Heart right ventricle (tissue), 16 donors: Measurements from ENCODE around the gene HEXA. TPM values are rescaled to one million over a fixed set of nuclear protein-coding genes. Genes with fewer than 3 reads are reported as not detected.
"Not testable (repeated sequence)": the region's sequence is repeated elsewhere in the genome, so short reads cannot be mapped to it uniquely, and the experiment has no call there.

Source experiments
- ATAC-seq, 8 donors: fragments of 200-7000 bp; cut with Tn5 transposase; one replicate each; pipeline ENCODE4 v1.9.1; 2020; ENCODE audit warnings: mild to moderate bottlenecking in 8 of 8, moderate library complexity in 8 of 8, moderate number of reproducible peaks in 1 of 8
- DNase-seq, 2 donors: peaks; one replicate each; pipeline ENCODE4 v3.0.0-alpha.2; 2020
- H3K27ac ChIP-seq, 10 donors: fragments of 200-600 bp; sonication (generic) in 2 of 10; one replicate each; pipeline versions ENCODE4 v1.5.0 to v1.8.0; 2020 to 2022; ENCODE audit warnings: mild to moderate bottlenecking in 3 of 10
- H3K27me3 ChIP-seq, 7 donors: fragments of 200-600 bp; one replicate each; pipeline ENCODE4 v1.8.0; 2021 to 2022; ENCODE audit warnings: mild to moderate bottlenecking in 2 of 7
- H3K36me3 ChIP-seq, 9 donors: fragments of 200-600 bp; sonication (generic) in 1 of 9; one replicate each; pipeline versions ENCODE4 v1.5.0 to v1.8.0; 2020 to 2022; ENCODE audit warnings: mild to moderate bottlenecking in 2 of 9
- H3K4me1 ChIP-seq, 9 donors: fragments of 200-600 bp; sonication (generic) in 1 of 9; one replicate each; pipeline versions ENCODE4 v1.5.0 to v1.8.0; 2020 to 2022; ENCODE audit warnings: mild to moderate bottlenecking in 4 of 9
- H3K4me3 ChIP-seq, 10 donors: fragments of 200-600 bp; sonication (generic) in 2 of 10; one replicate each; pipeline versions ENCODE4 v1.5.0 to v1.8.0; 2020 to 2022; ENCODE audit warnings: mild to moderate bottlenecking in 7 of 10, moderate library complexity in 2 of 10
- H3K9me3 ChIP-seq, 11 donors: fragments of 200-600 bp in 10 of 11; sonication (generic) in 2 of 11; one replicate each; pipeline versions ENCODE4 v1.5.0 to v1.8.0; 2013 to 2022; ENCODE audit warnings: mild to moderate bottlenecking in 2 of 11, control low read depth in 1 of 11, moderate library complexity in 1 of 11
- WGBS, 2 donors: extraction: QIAGEN DNeasy Blood & Tissue Kit; methylation state at CpG; one replicate each; pipeline ENCODE4 v1.1.7; 2013; ENCODE audit warnings: inconsistent platforms in 1 of 2; 5-methylcytosine and 5-hydroxymethylcytosine counted together
- intact Hi-C, 10 donors: fragments of 100-400 bp; cut with DNase I; formaldehyde crosslinking; loops; one replicate each; pipeline versions ENCODE4 v1.11.1 to v1.14.2; 2022
- polyA plus RNA-seq, 2 donors: library from polyadenylated mRNA; stranded (reverse); fragments of 200-250 nt; gene quantifications; one replicate each; pipeline ENCODE4 v1.2.3, GENCODE V29; 2013
- total RNA-seq, 10 donors: library from RNA; stranded (reverse); fragmentation: NEBNext Ultra II Directional in 3 of 10; extraction: Animal tissue kit (Norgen Biotek cat#: 25700) in 3 of 10; gene quantifications; one replicate each; pipeline versions ENCODE4 v1.2.1 to v1.2.4, GENCODE V29; 2021 to 2023
- TF ChIP-seq, protein P1 (sequence below), 9 donors: fragments of 200-600 bp; sonication (generic) in 2 of 9; IDR thresholded peaks; one replicate each; pipeline versions ENCODE4 v1.5.0 to v1.8.0; 2021 to 2022; ENCODE audit warnings: antibody characterized with exemption in 9 of 9, mild to moderate bottlenecking in 5 of 9, moderate library complexity in 1 of 9
- donor health status: Arrhythmogenic right ventricular cardiomyopathy.
- donor health status: ischemic (EF 13 %, LVEDD 7.1; RV severe dilation, severe dysfunction).
- donor health status: healthy with polysubstance abuse.
- donor health status: DM: no; HTN: yes; CAD: no.
- donor health status: DM: no; HTN: no; CAD: no.
- donor health status: ischemic (EF 25% LVEDD 6.9; RV normal size, moderate dysfunction).
- donor health status: ischemic (EF 25% LVEDD 5.7; RV mildly dilated, moderate dysfunction).
- donor health status: healthy.
- donor health status: DM: yes; HTN: yes; CAD: no.
- donor health status: Ischemic cardiomyopathy.
- donor health status: ischemic (EF 35%, LVEDD 5.7; RV mildly dilated, moderate dysfunction).
- donor health status: nonischemic (EF 11% LVEDD 7.7; RV severe dilation, severe dysfunction).
- donor health status: DM: yes; HTN: yes; CAD: no.
- donor health status: PGD.
- donor health status: ischemic (EF 29% LVEDD 5.4; RV normal size, mild dysfunction).
- donor health status: nonischemic (EF 23%, LVEDD 6.1; RV moderate dilation, normal function).

HEXA gene
- total and polyA plus RNA-seq, 12 donors, result 48.8 to 129 (median 77.3) TPM

GRCh38 chr15:72397796-72398588 lies 22.2 kb upstream of the HEXA start, which contains the start of gene TMEM202:
TSS of gene TMEM202 (plus strand) at chr15:72398305. CDS start at chr15:72398327, 22 bp downstream.
- TF ChIP-seq, protein P1, sequence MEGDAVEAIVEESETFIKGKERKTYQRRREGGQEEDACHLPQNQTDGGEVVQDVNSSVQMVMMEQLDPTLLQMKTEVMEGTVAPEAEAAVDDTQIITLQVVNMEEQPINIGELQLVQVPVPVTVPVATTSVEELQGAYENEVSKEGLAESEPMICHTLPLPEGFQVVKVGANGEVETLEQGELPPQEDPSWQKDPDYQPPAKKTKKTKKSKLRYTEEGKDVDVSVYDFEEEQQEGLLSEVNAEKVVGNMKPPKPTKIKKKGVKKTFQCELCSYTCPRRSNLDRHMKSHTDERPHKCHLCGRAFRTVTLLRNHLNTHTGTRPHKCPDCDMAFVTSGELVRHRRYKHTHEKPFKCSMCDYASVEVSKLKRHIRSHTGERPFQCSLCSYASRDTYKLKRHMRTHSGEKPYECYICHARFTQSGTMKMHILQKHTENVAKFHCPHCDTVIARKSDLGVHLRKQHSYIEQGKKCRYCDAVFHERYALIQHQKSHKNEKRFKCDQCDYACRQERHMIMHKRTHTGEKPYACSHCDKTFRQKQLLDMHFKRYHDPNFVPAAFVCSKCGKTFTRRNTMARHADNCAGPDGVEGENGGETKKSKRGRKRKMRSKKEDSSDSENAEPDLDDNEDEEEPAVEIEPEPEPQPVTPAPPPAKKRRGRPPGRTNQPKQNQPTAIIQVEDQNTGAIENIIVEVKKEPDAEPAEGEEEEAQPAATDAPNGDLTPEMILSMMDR (IDR thresholded peaks at IDR 0.05), result no peak
- H3K36me3 ChIP-seq, result no peaks in the 10 kb centered on the region
- no peak for ATAC-seq
- H3K27me3 ChIP-seq, result peaks cover 0 to 9% (median 5%) of the 10 kb centered on the region in 7 donors
- WGBS, 2 donors, result 51 to 66% methylated on average over 4 of the region's 4 CpGs
- no peaks in the 10 kb centered on the region for H3K9me3 ChIP-seq
- no peak within 1 kb of the TSS for H3K4me3 ChIP-seq
- intact Hi-C loops, result no loop called here
- no peak within 1 kb of the TSS for H3K27ac ChIP-seq
- no peak for DNase-seq
- H3K4me1 ChIP-seq, result peaks cover 0 to 10% (median 0%) of the 10 kb centered on the region in 9 donors

GRCh38 chr15:72396331-72396730 lies 20.5 kb upstream of the HEXA start:
- H3K36me3 ChIP-seq, H3K9me3 ChIP-seq, ATAC-seq, DNase-seq, H3K27ac ChIP-seq, H3K4me3 ChIP-seq, intact Hi-C loops: not testable (repeated sequence)
- peaks cover 0 to 19% (median 5%) of the 10 kb centered on the region in 7 donors for H3K27me3 ChIP-seq
- WGBS, 2 donors, result 93 to 95% methylated on average over 7 to 24 of the region's 24 CpGs
- H3K4me1 ChIP-seq, result peaks cover 0 to 10% (median 0%) of the 10 kb centered on the region in 9 donors

- H3K27ac ChIP-seq, result no peak overlapping the region
- DNase-seq, result no peak
- 48 to 50% methylated on average over 3 of the region's 3 CpGs for WGBS, 2 donors
- no peak overlapping the region for H3K4me3 ChIP-seq
- TF ChIP-seq, protein P1 (IDR thresholded peaks at IDR 0.05), result no peak
- peaks cover 0 to 45% (median 9%) of the 10 kb centered on the region in 7 donors for H3K27me3 ChIP-seq
- intact Hi-C loops, result loop anchor here in 1 of 10 donors (10.0 kb wide), 1 partner anchor 76 kb away; no protein-coding TSS in a partner anchor
- H3K36me3 ChIP-seq, result no peaks in the 10 kb centered on the region
- no peak for ATAC-seq
- H3K4me1 ChIP-seq, result no peaks in the 10 kb centered on the region
- H3K9me3 ChIP-seq, result no peaks in the 10 kb centered on the region
Measured at GRCh38 chr15:72389231-72389630, 13.4 kb upstream of the HEXA start.

GRCh38 chr15:72387741-72388140 lies 11.9 kb upstream of the HEXA start:
- Histone ChIP-seq H3K27me3 (peaks cover 0 to 51% (median 7%) of the 10 kb centered on the region in 7 donors), H3K9me3 (no peaks in the 10 kb centered on the region), H3K4me1 (no peaks in the 10 kb centered on the region), H3K27ac (no peak overlapping the region), H3K4me3 (no peak overlapping the region), H3K36me3 (no peaks in the 10 kb centered on the region)
- intact Hi-C loops, result loop anchor here in 1 of 10 donors (10.0 kb wide), 1 partner anchor 77 kb away; no protein-coding TSS in a partner anchor
- ATAC-seq (no peak), DNase-seq (no peak)
- TF ChIP-seq, protein P1 (IDR thresholded peaks at IDR 0.05), result no peak

GRCh38 chr15:72382146-72382545 lies 6.3 kb upstream of the HEXA start:
- ATAC-seq (no peak), DNase-seq (no peak)
- H3K9me3 ChIP-seq, result no peaks in the 10 kb centered on the region
- intact Hi-C loops, result loop anchor here in 1 of 10 donors (10.0 kb wide), 1 partner anchor 83 kb away; no protein-coding TSS in a partner anchor
- no peaks in the 10 kb centered on the region for H3K36me3 ChIP-seq
- H3K27me3 ChIP-seq, result peaks cover 0 to 35% (median 7%) of the 10 kb centered on the region in 7 donors
- TF ChIP-seq, protein P1 (IDR thresholded peaks at IDR 0.05), result peak in 2 of 9 donors; percentile 10 to 21
- 72 to 77% methylated on average over 2 of the region's 2 CpGs for WGBS, 2 donors
- no peak overlapping the region for H3K27ac ChIP-seq
- peaks cover 0 to 18% (median 6%) of the 10 kb centered on the region in 9 donors for H3K4me1 ChIP-seq
- H3K4me3 ChIP-seq, result no peak overlapping the region
